NCI-H526 (cell line): ENCODE results near the gene TGM2.

Experiments used
- DNase-seq, 2 experiments: peaks; one replicate each; lab custom pipeline; 2025; lab: John Stamatoyannopoulos, UW

The TGM2 gene

DNA sequence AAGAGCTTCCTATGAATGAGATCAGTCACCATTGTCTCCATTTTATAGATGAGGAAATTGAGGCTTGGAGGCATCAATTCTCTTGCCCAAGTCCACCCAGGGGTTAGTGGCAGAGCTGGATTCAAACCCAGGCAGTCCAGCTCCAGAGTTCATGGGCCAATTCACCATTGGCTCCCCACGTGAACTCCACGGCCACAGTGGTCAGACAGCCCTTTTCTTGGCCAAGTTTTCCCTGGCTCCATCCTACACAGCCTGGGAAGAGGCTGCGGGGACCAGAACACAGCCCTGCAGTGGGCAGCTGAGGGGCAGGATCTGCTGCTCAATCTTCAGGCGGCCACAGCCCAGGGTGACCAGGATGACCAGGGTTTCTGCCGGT, 20.5 kb downstream of the TGM2 start:
- DNase-seq, result no peak

DNA sequence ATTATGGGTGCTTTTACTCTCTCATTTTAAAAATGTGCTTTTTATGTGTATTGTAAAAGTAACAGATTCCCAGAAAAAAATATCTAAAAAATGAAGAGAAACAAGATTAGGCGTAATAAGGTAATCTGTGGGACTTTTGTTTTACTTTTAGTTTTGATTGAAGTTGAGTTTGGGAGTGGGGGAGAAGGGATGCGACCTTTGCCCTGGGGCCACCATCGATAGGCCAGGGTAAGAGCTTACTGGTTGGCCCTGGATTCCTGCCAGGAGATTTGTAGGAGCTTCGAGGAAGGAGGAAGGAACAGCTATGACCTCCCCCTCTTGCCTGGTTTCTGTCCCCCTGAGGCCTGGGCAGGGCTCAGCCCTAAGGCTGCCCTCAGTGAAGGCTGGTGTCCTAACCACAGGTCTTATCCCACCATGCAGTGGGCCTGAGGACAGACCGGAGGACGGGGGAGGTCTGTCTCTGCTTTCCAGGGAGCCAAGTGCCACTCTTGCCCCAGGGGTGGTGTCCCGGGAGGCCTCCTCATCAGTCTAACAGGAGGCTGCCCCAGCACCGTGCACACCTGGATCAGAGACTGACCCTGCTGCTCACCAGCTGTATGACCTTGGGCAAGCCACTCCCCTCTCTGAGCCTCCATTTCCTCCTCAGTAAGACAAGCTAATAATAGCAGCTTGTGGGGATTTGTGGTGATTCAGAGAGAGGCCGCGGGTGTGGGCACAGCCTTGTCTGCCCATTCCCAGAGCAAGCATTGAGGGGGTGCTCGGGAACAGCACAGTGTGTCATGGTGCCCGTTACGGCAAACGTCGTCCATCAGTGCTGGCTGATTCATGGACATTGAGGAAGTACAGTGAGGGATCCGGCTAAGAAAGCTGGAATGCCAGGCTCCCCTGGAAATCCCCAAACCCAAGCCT, 21.2 kb downstream of the TGM2 start:
- no peak for DNase-seq

DNA sequence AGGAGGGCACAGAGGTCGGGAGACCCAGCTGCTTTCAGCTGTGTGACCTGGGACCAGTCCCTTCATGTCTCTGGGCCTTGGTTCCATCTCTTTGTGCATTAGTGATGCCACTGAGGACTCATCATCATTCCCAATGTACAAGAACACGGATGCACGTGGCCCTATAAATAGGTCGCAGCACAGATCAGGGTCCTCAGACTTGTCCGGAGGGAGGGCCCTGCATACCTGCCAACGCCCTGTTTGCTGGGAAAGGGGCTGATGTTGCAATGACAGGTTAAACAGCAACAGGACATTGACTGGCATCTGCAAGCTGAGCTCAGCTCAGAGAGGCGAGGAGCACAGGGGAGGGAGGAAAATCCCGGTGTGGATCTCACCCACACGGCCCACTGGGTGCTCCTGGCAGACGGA, 21.8 kb downstream of the TGM2 start:
- DNase-seq, result peak in 1 of 2 experiments; percentile 24

DNA sequence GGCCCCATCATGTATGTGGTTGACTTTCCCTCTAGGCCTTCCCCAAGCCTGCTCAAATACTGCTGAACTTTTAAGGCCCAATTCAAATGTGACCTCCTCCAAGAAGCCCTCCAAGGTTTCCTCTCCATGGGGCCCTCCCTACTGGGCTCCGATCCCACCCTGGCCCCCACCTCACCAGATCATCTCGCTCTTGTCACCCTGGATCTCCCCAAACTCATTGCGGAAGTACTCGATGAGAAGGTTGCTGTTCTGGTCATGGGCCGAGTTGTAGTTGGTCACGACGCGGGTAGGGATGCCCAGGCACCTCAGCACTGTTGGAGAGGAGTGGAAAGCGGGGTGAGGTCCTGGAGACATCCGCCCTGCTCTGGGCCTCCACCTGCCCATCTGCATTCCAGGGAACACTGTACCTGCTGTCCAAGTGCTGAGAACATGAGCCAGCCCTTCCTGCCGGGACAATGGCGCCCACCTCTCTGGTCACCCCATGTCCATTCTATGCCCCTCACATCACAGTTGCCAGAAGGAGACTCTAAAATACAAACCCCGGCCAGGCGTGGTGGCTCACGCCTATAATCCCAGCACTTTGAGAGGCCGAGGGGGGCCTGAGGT, 23.1 kb downstream of the TGM2 start:
- DNase-seq, result no peak

DNA sequence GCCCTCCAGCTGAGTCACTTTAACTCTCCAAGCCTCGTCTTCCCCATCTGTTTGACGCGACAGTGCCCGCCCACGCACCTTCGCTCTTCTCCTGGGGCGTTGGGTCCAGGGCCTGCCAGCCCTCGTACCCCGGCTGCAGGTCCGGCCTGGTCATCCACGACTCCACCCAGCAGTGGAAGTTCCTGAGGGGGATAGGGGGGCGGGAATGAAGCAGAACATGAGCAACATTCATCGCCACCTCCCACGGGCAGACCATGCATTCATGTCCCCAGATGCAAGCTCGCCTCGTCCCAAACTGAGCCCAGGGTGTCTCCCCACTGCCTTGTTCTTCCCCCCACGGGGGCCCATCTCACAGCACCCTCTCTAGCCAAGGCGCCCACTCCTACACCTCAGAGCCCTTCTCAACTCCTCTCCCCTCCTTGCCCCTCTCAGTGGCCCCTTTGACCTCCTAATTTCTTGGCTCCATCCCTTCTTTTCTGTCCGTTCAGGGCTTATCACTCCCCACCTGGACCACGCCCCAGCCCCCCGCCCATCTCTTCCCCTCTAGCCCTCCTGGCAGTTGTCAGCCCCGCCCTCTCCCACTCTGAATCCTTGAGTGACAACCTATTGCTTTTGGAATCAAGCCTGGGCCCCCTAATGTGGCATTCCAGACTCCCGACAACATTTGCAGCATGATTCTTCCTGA, 23.7 kb downstream of the TGM2 start:
- DNase-seq, result no peak

DNA sequence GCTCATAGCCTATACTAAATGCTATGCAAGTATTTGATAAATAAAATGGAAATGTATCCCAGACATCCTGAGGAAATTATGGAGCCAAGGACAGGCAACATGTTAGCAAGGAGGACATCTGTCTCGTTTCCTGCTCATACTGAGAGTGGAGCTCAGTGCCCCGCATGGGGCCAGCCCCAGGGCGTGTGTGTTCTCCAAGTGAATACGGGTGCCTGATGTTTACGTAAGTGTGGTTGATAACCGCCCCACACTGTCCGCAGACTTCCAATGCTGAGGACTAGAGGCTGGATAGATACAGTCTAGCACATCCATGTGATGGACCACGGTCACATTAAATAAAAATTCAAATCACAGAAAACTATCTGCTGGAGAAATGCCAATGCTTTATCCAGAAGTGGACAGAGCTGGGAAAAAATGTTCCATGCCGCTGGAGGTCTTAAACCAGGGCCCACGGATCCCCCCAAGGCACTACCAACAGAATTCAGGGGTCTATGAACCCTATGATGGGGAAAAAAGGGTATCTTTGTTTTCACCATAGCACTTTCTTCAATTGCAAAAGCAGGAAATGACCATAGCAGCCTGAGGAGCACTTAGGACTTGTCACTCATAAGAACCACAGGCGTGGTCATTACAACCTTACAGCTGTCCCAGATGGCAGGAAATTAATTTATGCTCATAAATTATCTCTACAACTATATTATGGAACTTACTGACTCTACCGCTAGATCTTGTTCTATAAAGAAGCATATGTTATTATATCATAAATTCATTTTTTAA, 24.9 kb downstream of the TGM2 start:
- peak in 1 of 2 experiments; percentile 23 for DNase-seq

DNA sequence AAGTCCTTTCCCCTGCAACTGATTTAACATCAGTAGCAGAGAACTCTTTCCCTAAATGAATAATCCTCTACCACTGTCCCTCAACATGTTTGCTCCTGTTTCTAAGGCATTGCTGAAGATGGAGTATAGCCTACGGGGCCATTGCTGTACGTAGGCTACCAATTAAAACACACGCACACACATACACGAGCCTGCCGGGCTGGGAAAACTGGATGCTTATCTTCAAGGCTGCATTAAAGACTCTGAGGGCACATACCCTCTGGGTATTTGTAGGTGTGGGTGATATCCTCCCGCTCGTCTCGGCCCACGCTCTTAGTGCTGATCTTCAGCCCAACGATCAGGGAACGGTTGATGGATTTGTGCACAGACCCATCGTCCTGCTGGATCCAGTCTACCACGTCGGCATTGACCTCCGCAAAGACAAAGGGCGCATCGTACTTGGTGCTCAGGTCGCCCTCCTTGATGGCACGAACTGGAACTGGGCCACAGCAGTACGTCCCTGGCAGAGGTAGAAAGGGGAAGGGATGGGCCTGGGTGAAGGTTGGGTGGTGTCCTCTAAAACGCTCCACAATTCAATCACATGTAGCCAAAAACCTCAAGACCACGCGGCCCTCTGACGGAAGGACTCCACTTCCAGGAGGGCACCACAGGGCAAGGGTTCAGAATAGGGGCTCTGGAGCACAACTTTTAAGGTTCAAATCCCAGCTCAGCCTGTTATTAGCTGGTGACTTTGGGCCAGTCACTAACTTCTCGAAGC, 25.7 kb downstream of the TGM2 start:
- DNase-seq, result no peak

DNA sequence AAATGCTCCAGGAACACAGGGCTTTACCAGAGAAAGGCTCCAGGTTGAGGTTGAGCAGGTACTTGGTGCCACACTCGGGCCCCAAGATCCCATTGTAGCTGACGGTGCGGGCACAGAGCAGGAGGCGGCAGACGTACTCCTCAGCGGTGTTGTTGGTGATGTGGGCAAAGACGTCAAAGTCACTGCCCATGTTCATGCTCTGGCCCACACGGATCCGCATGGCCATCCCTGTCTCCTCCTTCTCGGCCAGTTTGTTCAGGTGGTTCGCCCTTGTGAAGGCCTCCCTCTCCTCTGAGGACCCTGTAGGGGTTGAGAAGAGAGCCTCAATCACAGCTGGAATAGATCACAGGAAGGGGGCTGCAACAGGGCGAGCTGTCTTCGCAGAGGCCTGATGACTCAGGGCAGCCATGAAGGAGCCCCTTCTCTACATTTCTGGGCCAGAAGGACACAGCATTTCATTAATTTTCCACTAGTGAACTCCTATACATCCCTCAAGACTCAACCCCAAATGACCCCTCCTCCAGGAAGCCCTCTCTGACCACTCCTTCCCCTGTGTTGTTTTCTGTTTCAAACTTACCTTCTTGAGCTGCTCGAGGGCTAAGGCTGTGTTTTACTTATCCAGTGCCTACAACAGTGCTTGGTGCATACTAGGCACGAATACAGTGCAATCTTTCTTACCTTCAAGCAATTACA, 26.8 kb downstream of the TGM2 start:
- no peak for DNase-seq

DNA sequence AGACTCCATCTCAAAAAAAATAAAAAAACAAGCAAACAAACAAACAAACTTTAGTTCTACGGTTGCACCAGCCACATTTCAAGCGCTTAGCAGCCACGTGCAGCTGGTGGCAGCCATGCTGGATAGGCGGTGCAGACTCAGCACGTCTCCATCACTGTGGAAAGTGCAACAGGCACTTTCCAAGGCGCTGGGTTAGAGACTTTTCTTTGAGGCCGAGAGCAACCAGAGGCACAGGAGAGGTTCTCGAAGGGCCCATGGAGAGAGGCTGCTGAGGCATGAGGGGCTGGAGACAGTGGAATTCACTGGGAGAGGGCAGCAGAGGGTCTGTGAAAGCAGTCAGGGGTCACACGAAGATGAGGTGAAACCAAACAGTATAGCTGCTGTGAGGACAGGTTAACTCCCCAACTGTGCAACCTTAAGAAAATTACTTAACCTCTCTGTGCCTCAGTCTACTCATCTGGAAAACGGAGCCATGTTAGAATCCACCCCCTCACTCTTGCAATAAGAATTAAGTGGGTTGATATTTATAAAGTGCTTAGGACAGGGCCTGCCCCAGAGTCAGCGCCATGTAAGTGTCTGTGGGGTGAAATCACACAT, 27.5 kb downstream of the TGM2 start:
- no peak for DNase-seq

DNA sequence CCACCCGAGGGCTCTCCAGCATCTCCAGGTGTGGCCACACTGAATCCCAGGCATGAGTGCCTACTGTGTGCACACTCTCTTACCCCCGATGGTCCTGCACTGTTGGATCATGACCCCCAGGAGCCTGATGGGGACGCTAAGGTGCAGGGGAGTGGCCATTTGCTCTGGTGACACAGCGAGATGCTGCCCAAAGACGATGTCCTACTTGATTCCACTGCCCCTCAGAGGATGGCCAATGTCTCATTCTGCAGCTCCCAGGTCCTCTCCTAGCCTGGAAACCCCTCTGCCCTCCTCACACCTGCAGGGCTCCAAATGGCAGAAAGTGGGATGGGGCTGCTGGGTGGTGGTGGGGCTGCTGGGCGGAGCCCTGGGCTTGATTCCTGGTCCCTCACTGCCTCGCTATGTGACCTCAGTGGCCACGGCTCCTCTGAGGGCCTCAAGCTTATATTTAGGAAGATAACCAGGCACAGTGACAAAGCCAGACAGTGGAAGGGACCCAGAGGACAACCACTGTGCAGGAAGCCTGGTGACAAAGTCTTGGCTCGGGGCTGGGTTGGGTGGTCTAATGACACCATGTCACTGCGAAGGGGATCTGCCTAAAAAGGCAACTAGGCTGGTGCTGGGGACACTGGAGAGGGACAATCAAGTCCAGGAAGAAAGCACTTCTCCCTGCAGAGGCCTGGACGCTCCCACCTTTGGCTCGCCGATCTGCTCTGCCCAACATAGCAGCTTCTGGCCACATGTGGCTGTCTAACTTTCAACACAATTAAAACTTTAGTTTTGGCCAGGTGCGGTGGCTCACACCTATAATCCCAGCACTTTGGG, 28.4 kb downstream of the TGM2 start:
- DNase-seq, result no peak

DNA sequence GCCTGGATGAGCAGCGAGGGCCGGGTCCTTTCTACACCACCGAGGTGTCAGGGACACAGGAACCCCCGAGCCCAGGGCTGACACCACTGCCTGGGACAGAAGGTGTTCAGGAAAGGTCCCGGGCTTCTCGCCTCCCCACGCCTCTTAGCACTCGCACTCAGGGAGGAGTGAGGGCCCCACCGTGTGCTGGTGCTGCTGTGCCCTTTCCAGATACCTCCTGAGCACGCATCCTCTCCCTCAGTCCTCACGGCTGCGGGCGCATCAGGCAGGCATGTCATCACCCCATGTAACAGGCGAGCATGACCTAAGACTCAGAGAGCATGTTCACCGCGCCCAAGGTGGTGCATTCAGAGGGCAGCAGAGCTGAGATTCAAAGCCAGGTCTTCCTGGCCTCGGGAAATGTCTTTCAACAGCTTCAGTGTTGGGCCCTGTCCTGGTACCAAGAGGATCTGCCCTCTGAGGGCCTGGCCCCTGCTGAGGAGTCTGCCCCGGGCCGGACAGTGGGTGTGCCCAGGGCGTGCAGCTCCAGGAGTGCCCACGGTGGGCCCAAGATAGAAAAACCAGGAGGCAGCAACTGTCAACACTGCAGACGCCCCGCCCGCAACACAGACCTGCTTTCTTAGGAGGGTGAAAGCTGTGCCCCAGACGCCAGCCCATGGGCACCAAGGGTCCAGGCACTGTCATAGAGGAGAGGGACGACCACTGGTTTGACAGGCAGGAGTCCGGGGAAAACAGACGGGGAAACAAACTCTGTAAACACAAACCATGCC, 29.2 kb downstream of the TGM2 start:
- DNase-seq, result no peak

DNA sequence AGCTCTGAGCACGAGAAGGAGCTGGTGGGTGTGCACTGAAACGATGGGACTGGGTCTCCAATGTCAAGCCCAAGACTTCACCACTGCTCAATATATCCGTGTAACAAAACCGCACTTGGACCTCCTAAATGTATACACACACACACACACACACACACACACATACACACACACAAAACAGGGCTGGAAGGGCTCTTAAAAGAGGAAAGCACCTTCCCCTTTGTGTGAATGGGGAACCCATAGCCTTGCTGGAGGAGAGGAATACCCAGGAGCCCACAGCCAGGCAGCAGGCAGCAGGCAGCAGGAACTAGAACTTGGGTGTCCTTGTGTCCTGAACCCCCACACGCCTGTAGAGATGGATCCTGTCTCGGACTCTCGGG, 29.8 kb downstream of the TGM2 start:
- no peak for DNase-seq

DNA sequence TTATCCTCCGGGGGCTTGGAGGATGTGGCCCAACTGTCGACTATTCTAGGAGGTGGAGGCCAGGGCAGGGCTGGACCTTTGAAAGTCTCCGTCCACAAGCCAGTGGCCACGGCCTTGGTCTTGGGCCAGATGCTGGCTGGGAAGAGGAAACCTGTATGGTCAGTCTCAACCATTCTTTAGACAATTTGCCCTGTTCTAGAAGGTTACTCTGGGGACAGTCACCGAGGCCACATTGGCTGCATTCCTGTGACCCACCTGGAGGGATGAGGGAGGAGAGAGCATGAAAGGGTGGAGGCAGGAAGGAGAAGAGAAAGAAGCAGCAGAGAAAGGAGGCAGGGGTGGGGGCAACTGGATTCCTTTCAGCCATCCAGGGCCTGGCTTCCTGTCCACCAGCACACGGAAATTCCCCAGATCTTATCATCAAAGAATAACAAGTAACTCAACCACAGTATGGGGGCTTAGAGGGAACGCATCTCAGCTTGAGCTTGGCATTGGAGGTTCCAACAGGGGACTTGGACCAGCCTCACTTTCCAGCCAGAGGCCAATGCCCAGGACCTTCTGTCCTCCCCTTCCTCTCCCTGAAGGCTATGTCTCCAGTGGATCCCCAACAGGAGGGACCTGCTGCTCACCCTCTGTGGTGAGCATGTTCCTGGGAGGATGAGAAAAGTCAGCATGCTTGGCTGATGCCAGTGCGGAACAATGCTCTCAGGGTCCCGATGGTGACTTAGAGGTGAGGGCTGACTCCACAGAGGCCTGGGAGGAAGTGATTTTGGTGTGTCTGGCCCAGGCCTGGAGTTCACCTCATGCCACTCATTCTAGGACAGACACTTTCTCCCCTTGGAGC, 30.4 kb downstream of the TGM2 start:
- DNase-seq, result no peak

DNA sequence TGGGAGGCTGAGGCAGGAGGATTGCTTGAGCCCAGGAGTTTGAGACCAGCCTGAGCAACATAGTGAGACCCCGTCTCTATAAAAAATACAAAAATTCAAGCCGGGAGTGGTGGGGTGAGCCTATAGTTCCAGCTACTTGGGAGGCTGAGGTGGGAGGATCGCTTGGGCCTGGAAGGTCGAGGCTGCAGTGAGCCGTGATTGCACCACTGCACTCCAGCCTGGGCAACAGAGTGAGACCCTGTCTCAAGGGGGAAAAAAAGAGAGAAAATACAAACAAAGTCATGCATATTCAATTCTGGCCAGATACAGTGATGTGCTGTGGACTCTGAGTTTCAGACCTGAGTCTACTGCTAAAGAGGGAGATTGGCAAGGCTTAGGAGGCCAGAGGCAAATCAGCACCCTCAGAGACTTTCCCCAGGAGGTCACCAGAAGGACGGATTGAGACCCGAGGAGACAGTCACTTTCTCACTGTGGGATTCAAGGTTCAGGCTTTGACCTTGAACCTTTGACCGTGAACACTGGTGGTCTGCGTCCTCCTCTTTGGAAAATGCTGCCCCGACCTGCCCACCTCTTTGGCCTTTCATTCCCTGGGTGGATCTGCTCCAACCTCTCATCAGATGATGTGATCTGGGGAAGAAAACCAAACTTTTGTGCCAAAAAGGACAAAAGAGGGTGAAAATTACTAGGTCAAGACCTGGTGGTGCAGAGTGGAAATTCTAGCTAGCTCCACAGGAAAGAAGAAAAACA, 31.2 kb downstream of the TGM2 start:
- DNase-seq, result no peak

DNA sequence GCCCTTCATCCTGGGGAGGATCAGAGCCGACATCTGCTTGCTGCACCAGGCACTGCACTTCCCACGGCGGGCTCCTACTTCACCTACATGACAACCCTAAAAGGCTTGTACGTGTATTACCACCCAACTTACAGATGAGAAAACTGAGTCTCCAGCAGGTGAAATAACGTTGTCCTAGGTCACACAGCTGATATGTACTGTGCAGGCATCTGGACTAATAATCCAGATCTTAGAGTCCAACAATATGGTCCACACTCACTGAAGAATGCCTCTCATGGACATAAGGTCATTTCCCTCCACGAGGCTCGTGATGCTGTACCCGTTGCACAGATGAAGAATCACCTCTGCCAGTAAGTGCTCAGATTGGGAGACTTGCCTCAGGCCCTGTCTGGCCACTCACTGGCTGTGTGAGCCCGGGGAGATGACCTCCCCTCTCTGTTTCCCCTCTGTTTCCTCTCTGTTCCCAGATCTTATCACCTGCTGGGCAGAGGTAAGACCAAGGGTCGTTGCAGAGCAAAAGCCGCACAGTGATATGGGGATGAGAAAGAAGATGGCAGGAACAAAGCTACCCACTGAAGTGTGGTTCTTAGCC, 32.1 kb downstream of the TGM2 start:
- DNase-seq, result no peak

DNA sequence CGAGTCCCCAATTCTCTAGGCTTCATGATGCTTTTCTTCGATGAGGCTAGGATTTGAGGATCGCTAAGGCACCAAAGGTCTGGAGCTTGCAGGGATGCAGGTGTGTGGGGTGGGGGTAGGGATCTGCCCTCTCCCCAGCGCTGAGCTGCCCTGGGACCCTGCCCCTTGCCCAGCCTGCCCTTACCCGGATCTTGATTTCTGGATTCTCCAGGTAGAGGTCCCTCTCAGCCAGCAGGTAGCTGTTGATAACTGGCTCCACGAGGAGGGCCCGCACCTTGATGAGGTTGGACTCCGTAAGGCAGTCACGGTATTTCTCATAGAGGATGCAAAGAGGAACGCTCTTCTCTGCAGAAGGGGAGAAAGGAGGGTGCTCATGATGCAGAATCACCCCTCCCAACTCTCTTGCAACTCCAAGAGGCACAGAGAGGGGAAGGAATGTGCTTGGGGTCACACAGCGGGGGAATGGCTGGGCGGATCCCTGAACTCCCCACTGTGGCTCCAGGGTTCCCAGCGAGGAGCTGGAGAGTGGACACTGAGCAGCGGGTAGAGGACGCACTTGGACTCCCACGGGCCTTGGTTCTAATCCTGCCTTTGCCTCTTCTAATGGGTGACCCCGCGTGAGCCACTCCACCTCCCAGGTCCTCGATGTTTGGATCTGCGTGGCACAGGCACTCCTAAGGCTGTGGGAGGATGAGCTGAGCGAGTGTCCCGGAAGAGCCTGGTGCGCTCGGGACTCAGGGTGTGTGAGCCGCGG, 32.7 kb downstream of the TGM2 start:
- no peak for DNase-seq
